ENCODE results near the gene OSBPL9. TPM values are rescaled to one million over a fixed set of nuclear protein-coding genes. Genes with fewer than 3 reads are reported as not detected.
"Not testable (repeated sequence)": the region's sequence is repeated elsewhere in the genome, so short reads cannot be mapped to it uniquely, and the experiment has no call there.

OSBPL9 gene
- polyA plus RNA-seq, 1 donor: 165 TPM

GRCh38 chr1:51663721-51664120 is 46.8 kb downstream of the OSBPL9 start:
- no peak for DNase-seq

DNA sequence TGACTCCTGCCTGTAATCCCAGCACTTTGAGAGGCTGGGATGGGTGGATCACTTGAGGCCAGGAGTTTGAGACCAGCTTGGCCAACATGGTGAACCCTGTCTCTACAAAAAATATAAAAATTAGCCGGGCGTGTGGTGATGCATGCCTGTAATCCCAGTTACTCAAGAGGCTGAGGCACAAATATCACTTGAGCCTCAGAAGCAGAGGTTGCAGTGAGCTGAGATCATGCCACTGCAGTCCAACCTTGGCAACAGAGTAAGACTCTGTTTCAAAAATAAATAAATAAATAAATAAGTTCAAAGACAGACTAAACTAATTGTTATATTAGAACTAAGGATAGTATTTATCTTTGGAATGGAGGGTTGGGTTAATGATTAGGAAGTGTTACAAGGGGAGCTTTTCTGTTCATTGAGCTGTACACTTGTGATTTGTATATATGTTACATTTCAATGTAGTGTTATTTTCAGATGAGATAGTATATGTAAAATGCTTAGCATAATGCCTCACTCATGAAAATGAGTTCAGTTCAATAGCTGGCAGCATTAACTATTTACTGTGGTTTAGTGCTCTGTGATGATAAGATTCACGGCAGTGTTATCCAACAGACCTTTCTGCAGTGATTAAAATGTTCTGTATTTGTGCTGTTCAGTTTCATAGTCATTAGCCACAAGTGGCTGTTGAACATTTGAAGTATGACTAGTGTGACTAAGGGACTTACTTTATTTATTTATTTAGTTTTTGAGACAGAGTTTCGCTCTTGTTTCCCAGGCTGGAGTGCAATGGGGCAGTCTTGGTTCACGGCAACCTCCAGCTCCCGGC is 47.7 kb downstream of the OSBPL9 start:
- no peak for DNase-seq

DNA sequence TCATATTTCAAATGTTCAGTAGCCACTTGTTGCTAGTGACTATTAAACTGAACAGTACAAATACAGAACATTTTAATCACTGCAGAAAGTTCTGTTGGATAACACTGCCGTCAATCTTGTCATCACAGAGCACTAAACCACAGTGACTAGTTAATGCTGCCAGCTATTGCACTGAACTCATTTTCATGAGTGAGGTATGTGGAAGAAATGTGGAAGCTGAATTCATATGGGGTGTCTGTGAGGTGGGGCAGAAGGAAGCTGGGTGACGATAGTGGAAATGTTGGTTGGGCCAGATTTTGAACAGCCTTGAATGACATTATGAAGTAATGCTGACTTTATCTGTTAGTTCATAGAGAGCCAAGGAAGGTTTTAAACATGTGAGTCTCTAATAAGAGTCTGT is 49.6 kb downstream of the OSBPL9 start:
- DNase-seq: no peak

DNA sequence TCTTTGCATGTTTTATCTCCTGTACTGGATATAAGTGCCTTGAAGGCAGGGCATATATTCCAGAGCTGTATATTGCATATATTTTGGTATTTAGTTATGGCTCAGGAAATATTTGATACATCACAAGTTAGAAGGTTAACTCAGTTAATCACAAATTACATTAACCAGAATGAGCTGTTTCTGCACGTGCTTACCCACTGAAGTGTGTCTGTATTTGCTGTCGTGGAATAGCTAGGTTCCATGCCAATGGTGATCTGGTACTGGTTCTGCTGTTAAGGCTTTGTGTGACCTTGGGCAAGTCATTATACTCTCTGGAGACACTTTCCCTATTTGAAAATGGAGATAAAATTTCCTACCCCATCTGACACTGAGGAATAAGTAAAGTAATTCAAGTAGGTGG is 50.7 kb downstream of the OSBPL9 start:
- DNase-seq: no peak

DNA sequence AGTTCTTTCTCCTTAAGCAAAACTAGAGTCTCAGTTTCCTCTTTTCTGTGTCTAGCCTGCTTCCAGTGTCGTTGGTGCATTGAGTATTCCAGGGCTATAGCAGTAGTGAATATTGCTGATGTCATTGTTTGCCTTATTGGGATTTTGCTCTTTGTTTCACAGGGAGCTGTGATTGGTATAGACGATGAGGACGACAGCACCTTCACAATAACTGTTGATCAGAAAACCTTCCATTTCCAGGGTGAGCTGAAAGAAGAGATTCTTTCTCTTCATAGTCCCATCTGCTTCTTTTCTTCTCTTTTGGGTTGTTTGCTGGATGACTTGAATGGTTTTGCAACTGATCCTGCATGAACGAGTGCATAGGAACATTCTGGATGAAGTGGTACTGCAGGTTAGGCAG is 52.4 kb downstream of the OSBPL9 start:
- DNase-seq: no peak

DNA sequence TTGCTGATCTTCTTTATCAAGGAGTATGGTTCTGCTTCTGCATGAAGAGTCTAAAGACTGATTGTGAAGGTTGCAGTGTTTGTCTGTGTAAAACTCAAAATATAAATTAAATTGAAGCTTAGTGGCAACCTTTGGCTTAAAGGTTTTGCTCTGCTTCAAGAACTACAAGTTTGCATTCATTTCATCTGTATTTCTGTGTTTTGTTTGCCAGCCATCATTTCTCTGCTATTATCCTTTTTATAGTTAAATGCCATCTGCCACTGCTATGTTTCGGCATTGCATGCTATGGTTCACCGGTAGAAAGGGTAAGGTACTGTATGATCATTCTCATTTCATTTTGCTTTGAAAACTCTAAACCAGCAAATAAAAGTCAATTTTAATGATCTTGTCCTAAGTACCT is 52.9 kb downstream of the OSBPL9 start:
- DNase-seq: no peak

DNA sequence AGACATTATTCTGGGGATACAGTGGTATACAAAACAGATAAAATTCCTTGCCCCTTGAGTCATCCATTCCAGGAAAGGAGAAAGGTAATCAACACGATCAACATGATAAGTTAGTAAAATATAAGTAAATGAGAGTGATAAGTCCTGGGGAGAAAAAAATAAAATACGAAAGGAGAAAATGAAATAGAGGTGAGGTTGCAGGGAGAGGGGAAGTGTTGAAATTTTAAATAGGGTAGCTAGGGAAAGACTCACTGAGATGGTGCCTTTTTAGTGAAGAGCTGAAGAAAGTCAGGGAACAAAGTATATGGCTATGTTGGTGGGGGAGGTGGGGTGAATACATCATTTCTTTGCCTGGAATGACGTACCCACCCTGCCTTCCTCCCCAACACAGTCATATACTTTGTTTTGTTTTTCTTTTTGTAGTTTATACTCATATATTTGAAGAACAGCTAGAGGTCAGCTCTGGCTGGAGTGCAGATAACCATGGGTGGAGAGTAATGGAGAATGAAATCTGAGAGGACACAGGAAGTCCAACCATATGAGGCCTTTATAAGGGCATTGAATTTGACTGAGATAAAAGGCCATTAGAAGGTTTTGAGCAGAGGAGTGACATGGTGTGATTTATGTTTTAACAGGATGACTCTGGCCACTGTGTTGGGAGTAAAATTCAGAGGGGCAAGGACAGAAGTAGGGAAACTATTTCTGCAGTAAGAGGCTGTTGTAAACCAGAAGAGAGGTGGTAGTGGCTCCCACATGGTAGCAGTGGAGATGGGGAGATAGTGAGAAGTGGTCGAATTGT is 54.8 kb downstream of the OSBPL9 start:
- no peak for DNase-seq

GRCh38 chr1:51673279-51673678 is 56.4 kb downstream of the OSBPL9 start:
- no peak for DNase-seq

- DNase-seq: no peak
Measured at GRCh38 chr1:51675177-51675780, 58.4 kb downstream of the OSBPL9 start.

DNA sequence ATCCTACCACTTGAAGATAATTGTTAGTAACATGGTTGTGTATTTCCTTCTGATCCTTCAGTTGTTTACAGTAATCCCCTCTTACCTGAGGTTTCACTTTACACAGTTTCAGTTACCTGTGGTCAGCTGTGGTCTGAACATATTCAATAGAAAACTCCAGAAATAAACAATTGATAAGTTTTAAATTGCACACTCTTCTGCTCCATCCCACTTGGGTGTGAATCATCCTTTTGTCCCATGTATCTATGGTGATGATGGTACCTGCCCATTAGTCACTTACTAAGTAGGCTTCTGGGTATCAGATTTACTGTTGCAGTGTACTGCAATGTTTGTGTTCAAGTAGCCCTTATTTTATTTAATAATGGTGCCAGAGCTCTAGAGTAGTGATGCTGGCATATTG is 62.5 kb downstream of the OSBPL9 start:
- DNase-seq: no peak

GRCh38 chr1:51684776-51685175 is 67.9 kb downstream of the OSBPL9 start:
- no peak for DNase-seq

- no peak for DNase-seq
Measured at GRCh38 chr1:51686450-51686849, 69.6 kb downstream of the OSBPL9 start.

DNA sequence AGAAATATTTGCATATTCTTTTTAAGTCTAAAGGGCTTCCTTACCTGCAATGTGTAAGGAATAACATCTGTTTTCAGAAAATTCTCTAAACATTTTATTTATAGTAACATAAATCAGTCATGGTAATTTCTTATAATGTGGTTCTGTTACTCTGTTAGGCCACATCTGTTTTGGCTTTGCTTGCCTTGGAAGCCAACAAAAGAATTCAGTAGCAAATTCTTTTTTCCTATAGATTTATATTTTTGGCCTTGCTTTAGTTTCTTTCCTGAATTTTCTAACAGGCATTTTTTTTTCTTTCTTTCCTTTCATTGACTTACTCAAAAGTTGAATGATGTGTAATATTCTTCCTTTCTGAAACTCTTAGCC is 72.2 kb downstream of the OSBPL9 start:
- no peak for DNase-seq

DNA sequence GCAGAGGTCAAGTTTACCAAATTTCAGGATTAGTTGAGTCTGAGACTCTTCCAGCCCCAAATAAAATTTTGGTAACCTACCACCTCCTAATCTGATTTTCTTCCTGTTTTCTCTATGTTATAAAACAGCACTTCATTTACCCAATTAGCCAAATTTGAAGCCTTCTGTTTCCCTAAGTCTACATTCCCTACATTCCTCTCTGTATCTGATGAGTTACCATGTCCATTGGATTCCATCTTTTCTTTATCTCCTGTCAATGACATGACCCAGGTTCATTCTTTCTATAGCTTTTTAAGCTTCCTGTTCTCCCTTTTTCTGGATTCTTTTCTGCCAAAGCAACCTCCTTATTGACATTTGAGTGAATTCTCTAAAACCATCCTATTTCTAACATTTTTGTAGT is 72.8 kb downstream of the OSBPL9 start:
- DNase-seq: no peak

DNA sequence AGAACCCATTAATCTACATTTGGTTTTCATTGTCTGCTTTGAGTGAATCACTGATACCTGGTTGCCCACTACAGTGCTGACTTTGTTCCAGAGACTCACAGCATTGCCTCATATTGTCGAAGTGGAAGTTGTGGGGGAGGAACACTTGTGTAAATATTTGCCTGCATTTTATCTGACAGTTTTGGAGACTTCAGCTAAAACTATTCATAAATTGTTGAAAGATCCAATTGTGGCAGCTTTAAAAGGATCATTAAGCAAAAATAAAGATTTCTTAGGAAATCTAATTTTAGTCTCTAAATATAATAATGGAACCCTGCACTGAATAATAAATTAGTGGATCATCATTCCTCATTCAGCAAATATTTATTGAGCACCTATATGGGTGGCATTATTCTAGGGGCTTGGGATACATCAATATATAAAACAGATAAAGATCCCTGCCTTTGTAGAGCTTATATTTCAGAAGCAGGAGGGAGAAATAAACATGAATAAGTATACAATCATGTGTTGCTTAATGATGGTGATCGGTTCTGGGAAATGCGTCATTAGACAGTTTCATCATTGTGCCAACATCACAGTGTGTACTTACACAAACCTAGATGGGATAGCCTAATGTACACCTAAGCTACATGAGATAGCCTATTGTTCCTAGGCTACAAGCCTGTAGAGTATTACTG is 73.5 kb downstream of the OSBPL9 start:
- no peak for DNase-seq

- no peak for DNase-seq
Measured at GRCh38 chr1:51691920-51692319, 75.0 kb downstream of the OSBPL9 start.

GRCh38 chr1:51693419-51694155 is 76.7 kb downstream of the OSBPL9 start:
- DNase-seq: no peak

DNA sequence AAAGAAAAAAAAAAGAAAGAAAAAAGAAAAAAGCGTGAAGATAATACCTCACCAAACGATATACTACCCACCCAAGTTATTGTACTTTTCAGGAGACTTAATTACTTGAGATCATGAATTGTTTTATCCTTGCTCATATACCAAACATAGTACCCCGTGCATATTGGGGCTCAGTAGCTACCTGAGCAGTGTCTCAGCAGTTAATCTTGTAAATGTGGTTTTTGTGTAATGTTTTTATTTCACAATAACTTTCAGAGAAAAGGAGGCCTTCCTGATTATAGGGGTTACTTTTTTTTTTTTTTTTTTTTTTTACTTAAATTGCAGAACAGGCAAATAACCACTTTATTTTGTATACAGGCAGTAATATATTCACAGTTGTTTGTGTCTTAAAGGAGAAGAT is 80.3 kb downstream of the OSBPL9 start:
- DNase-seq: no peak

GRCh38 chr1:51699391-51699790 is 82.5 kb downstream of the OSBPL9 start:
- DNase-seq: no peak

- DNase-seq: not testable (repeated sequence)
Measured at GRCh38 chr1:51701782-51702181, 84.9 kb downstream of the OSBPL9 start.

DNA sequence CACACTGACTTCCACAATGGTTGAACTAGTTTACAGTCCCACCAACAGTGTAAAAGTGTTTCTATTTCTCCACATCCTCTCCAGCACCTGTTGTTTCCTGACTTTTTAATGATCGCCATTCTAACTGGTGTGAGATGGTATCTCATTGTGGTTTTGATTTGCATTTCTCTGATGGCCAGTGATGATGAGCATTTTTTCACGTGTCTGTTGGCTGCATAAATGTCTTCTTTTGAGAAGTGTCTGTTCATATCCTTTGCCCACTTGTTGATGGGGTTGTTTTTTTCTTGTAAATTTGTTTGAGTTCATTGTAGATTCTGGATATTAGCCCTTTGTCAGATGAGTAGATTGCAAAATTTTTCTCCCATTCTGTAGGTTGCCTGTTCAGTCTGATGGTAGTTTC is 85.3 kb downstream of the OSBPL9 start:
- not testable (repeated sequence) for DNase-seq

- no peak for DNase-seq
Measured at GRCh38 chr1:51705035-51705434, 88.1 kb downstream of the OSBPL9 start.

Measured in left kidney (tissue), 2 donors.